ENCODE measurements around the gene PLAGL2. TPM values are rescaled to one million over a fixed set of nuclear protein-coding genes. Genes with fewer than 3 reads are reported as not detected.

PLAGL2 gene
- total and polyA plus RNA-seq, 4 donors: 1.3 to 7.2 (median 1.6) TPM

DNA sequence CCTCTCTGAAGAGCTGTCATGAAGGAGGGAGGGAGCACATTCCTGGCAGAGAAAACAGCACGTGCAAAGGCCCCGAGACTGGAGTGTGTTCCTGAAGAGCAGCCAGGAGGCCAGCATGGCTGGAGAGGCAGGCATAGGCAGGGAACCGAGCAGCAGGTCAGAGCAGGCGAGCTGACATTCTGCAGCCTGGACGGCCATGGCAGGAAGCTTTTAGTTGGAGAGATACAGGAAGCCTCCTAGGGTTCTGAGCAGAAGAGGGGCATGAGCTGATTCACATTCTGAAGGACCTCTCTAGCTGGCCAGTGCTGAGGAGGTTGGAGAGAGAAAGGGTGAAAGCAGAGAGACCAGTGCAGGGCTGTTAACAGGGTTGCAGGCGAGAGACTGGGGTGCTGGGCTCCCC lies 29.9 kb upstream of the PLAGL2 start:
- DNase-seq (ENCODE audit: low spot score): no peak
- Histone ChIP-seq H3K27me3 (ENCODE audit: control insufficient read depth in 4 of 4, insufficient read depth in 4 of 4, low read length in 3 of 4) (no peaks in the 10 kb centered on the region), H3K36me3 (ENCODE audit: control insufficient read depth in 4 of 4, insufficient read depth in 3 of 4, low read depth in 1 of 4, low read length in 3 of 4) (peaks cover 0 to 32% (median 24%) of the 10 kb centered on the region in 4 donors), H3K9ac (ENCODE audit: low read depth in 1 of 2, low read length in 2 of 2) (no peak overlapping the region), H3K27ac (ENCODE audit: low read depth in 1 of 2, low read length in 2 of 2) (no peak overlapping the region), H3K4me1 (ENCODE audit: control insufficient read depth in 4 of 4, insufficient read depth in 4 of 4, low read length in 3 of 4) (peaks cover 11 to 48% (median 33%) of the 10 kb centered on the region in 4 donors), H3K4me3 (ENCODE audit: low read depth in 1 of 3, low read length in 3 of 3) (no peak overlapping the region), H3K9me3 (ENCODE audit: control insufficient read depth in 4 of 4, low read length in 3 of 4) (no peaks in the 10 kb centered on the region)
- no peak for TF ChIP-seq RXRA (IDR thresholded peaks at IDR 0.05)
- 88% methylated on average over 6 of the region's 6 CpGs for WGBS

DNA sequence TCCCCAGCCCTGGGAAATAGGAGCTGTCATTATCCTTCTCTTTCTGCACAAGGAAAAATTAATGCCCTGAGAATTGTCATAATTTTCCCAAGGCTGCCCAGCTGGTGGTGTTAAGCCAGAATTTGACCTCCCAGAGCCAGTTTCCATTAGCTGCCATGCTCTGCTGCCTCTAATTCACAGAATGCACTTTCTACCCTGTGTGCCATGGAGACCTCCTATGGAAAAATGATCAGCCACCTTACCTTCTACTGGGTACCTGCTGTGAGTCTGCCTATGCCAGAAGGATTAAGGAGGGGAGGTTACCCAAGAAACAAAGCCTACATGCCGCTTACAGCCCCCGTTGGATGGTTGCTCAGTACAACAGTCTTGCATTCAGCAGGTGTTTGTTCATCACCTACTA lies 29.3 kb upstream of the PLAGL2 start:
- Histone ChIP-seq H3K9me3 (ENCODE audit: control insufficient read depth in 4 of 4, low read length in 3 of 4) (no peaks in the 10 kb centered on the region), H3K27ac (ENCODE audit: low read depth in 1 of 2, low read length in 2 of 2) (no peak overlapping the region), H3K4me1 (ENCODE audit: control insufficient read depth in 4 of 4, insufficient read depth in 4 of 4, low read length in 3 of 4) (peaks cover 11 to 51% (median 38%) of the 10 kb centered on the region in 4 donors), H3K4me3 (ENCODE audit: low read depth in 1 of 3, low read length in 3 of 3) (no peak overlapping the region), H3K27me3 (ENCODE audit: control insufficient read depth in 4 of 4, insufficient read depth in 4 of 4, low read length in 3 of 4) (no peaks in the 10 kb centered on the region), H3K9ac (ENCODE audit: low read depth in 1 of 2, low read length in 2 of 2) (no peak overlapping the region), H3K36me3 (ENCODE audit: control insufficient read depth in 4 of 4, insufficient read depth in 3 of 4, low read depth in 1 of 4, low read length in 3 of 4) (peaks cover 0 to 33% (median 25%) of the 10 kb centered on the region in 4 donors)
- TF ChIP-seq RXRA (IDR thresholded peaks at IDR 0.05) (no peak), JUND (IDR thresholded peaks at IDR 0.05) (no peak), GABPA (IDR thresholded peaks at IDR 0.05 in 1 of 2, conservative IDR thresholded peaks at IDR 0.05 in 1 of 2) (no peak), YY1 (IDR thresholded peaks at IDR 0.05) (no peak), FOXA1 (IDR thresholded peaks at IDR 0.05) (no peak), HNF4G (IDR thresholded peaks at IDR 0.05) (no peak), SP1 (IDR thresholded peaks at IDR 0.05) (no peak), NR2F2 (IDR thresholded peaks at IDR 0.05) (no peak), HNF4A (conservative IDR thresholded peaks at IDR 0.05) (no peak), FOXA2 (IDR thresholded peaks at IDR 0.05) (no peak), TAF1 (conservative IDR thresholded peaks at IDR 0.05) (no peak), RAD21 (IDR thresholded peaks at IDR 0.05) (no peak), EGR1 (IDR thresholded peaks at IDR 0.05; ENCODE audit: low read depth in 2 of 2) (no peak)
- TF ChIP-seq, protein P1, sequence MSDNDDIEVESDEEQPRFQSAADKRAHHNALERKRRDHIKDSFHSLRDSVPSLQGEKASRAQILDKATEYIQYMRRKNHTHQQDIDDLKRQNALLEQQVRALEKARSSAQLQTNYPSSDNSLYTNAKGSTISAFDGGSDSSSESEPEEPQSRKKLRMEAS (IDR thresholded peaks at IDR 0.05): no peak
- TF ChIP-seq, protein P2, sequence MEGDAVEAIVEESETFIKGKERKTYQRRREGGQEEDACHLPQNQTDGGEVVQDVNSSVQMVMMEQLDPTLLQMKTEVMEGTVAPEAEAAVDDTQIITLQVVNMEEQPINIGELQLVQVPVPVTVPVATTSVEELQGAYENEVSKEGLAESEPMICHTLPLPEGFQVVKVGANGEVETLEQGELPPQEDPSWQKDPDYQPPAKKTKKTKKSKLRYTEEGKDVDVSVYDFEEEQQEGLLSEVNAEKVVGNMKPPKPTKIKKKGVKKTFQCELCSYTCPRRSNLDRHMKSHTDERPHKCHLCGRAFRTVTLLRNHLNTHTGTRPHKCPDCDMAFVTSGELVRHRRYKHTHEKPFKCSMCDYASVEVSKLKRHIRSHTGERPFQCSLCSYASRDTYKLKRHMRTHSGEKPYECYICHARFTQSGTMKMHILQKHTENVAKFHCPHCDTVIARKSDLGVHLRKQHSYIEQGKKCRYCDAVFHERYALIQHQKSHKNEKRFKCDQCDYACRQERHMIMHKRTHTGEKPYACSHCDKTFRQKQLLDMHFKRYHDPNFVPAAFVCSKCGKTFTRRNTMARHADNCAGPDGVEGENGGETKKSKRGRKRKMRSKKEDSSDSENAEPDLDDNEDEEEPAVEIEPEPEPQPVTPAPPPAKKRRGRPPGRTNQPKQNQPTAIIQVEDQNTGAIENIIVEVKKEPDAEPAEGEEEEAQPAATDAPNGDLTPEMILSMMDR (IDR thresholded peaks at IDR 0.05; ENCODE audit: low read depth, low read length, missing input control): no peak
- TF ChIP-seq, protein P3, sequence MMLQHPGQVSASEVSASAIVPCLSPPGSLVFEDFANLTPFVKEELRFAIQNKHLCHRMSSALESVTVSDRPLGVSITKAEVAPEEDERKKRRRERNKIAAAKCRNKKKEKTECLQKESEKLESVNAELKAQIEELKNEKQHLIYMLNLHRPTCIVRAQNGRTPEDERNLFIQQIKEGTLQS (IDR thresholded peaks at IDR 0.05): no peak
- TF ChIP-seq, protein P4, sequence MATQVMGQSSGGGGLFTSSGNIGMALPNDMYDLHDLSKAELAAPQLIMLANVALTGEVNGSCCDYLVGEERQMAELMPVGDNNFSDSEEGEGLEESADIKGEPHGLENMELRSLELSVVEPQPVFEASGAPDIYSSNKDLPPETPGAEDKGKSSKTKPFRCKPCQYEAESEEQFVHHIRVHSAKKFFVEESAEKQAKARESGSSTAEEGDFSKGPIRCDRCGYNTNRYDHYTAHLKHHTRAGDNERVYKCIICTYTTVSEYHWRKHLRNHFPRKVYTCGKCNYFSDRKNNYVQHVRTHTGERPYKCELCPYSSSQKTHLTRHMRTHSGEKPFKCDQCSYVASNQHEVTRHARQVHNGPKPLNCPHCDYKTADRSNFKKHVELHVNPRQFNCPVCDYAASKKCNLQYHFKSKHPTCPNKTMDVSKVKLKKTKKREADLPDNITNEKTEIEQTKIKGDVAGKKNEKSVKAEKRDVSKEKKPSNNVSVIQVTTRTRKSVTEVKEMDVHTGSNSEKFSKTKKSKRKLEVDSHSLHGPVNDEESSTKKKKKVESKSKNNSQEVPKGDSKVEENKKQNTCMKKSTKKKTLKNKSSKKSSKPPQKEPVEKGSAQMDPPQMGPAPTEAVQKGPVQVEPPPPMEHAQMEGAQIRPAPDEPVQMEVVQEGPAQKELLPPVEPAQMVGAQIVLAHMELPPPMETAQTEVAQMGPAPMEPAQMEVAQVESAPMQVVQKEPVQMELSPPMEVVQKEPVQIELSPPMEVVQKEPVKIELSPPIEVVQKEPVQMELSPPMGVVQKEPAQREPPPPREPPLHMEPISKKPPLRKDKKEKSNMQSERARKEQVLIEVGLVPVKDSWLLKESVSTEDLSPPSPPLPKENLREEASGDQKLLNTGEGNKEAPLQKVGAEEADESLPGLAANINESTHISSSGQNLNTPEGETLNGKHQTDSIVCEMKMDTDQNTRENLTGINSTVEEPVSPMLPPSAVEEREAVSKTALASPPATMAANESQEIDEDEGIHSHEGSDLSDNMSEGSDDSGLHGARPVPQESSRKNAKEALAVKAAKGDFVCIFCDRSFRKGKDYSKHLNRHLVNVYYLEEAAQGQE (IDR thresholded peaks at IDR 0.05): no peak
- TF ChIP-seq, protein P5, sequence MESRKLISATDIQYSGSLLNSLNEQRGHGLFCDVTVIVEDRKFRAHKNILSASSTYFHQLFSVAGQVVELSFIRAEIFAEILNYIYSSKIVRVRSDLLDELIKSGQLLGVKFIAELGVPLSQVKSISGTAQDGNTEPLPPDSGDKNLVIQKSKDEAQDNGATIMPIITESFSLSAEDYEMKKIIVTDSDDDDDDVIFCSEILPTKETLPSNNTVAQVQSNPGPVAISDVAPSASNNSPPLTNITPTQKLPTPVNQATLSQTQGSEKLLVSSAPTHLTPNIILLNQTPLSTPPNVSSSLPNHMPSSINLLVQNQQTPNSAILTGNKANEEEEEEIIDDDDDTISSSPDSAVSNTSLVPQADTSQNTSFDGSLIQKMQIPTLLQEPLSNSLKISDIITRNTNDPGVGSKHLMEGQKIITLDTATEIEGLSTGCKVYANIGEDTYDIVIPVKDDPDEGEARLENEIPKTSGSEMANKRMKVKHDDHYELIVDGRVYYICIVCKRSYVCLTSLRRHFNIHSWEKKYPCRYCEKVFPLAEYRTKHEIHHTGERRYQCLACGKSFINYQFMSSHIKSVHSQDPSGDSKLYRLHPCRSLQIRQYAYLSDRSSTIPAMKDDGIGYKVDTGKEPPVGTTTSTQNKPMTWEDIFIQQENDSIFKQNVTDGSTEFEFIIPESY (IDR thresholded peaks at IDR 0.05): no peak
- DNase-seq (ENCODE audit: low spot score): no peak
- 97% methylated on average over 2 of the region's 2 CpGs for WGBS
